NCI-H1105 (cell line): Measurements from ENCODE around the gene CAMSAP1.

Source experiments
- DNase-seq: peaks from one replicate; lab custom pipeline; 2025; lab: John Stamatoyannopoulos, UW

CAMSAP1 gene

DNA sequence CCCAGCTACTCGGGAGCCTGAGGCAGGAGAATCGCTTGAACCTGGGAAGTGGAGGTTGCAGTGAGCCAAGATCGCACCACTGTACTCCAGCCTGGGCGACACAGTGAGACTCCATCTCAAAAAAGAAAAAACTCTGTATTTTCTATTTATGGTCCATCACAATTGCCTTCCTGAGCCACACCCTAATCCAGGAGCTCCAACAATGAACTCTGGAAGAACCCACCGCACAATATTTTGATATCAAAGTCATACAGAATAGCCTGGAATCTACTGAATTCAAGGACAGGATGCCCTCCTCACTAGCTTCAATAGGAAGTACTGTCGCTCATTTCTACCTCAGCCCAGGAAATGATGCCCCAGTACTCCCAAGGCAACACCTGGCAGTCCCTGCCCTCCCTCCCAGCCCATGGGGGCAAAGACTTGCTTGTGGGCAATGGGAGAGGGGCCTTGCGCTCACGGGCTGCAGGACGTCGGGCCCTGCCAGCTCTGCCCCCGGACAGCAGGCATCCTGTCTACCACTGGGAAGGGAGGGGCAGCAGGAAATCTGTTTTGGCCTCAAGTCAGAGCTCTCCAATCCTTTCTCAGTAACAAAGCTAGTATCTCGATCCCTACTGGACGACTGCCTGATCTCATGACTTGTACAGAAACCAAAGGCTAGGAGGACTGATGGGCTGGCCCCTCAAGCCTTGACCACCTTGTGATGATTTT is 34.1 kb upstream of the CAMSAP1 start:
- DNase-seq, result no peak

DNA sequence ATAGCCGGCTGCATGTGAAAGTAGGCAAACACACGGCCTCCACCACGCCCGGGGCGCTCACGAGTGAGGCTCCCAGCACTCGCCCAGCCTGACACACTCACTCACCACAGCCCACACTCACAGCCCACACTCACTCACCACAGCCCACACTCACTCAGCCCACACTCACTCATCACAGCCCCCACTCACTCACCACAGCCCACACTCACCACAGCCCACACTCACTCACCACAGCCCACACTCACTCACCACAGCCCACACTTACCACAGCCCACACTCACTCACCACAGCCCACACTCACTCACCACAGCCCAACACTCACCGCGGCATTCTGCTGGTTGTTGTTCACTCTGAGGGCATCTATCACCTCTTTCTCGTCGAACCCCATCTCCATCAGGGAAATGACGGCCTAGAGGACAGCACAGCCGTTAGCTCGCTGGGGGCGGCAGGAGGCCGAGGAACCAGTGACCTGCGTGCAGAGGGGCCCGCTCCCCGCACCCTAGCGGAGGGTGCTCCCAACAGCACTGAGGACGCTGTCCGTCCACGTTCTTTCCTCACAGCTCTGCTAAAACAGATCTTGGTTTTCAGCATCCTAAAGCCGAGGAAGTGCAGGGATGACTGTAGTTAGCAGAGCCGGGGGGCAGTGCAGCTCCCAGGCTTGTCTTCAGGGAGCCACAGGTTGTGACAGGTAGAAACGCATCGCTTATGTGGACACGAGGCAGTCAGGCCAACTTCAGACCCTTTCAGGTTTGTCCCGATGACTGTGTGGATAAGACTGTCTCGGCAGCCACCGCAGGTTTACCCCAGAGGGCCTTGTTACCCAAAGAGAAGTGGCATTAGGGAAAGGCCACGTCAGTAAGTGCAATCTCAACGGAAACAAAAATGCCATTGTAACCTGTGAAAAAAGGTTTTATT is 32.3 kb upstream of the CAMSAP1 start:
- DNase-seq, result no peak

DNA sequence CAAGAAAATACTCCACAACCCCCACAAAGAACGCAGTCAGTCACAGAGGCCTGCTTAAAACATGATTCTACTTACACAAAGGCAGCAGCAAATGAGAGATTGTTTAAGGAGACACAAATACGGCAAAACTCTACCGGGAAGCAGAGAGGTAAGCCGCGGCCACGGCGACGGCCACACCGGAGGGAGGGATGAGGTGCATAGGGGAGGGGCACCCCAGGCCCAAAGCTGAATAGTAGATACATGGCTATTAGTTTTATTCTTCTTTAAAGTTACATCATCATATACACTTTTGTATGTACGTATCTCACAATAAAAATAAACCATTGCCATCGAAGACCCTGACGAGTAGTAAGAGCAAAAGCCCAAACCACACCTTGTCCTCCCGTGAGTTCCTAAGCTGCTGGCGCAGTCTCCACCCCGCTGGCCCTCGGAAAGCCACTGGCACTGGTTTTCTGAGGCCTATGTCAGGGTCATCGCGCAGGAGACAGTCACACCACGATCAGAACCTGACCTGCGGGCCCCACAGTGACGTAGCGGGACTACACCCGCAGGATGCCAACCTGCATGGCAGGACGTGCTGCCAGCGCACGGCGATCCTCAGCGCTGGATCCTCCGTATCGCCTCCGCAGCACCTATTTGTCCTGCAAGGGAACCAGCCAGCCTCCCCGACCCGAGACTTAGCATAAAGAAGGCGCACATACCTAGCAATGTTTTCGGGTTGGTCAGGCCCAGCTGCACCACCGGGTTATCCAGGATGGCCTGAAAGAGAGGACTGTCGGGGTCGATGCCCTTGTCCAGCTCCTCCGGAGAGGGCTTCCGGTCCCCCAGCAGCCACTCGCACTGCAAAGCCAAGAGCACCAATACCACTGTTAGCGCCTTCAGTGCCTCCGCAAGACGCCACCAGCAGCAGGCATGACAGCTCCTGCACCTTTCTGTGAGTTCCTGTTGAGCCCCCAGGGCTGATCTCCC is 30.5 kb upstream of the CAMSAP1 start:
- DNase-seq, result no peak

DNA sequence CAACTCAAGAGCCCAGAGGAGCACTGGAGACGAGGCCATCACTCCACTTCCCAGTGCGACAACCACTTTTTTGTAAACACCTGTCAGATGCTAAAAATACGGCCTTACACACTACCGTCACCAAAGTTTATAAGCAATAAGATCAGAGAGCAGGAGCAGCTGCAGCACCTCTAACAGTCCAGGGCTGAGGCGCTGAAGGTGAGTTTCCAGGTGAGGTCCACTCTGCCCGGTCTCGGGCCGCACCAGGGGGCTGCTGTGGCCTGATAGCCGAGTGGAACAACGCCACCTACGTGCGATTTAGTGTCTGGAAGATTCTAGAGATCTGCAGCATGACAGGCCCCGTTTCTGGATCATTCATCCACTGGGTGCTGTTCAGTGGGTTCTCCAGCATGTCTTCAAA is 25.8 kb upstream of the CAMSAP1 start:
- DNase-seq, result no peak

DNA sequence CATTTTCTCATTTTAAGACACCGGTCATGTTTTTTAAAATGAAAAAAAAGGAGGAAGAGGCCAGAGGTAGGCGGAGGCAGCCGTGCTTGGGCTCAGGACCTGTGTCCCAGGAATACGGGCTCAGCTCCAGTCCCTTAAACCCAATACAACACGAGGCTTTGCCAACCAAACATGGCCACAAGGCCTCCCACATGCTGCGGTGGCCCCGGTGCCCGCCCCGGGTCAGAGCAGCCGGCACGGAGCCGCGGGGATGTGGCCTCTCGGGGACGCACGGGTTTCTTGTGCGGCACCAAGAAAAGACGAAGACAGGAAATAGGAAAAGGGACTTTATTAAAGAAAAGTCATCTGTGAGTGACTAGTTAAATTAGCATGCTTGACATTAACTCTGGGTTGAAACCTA is 25.3 kb upstream of the CAMSAP1 start:
- no peak for DNase-seq

DNA sequence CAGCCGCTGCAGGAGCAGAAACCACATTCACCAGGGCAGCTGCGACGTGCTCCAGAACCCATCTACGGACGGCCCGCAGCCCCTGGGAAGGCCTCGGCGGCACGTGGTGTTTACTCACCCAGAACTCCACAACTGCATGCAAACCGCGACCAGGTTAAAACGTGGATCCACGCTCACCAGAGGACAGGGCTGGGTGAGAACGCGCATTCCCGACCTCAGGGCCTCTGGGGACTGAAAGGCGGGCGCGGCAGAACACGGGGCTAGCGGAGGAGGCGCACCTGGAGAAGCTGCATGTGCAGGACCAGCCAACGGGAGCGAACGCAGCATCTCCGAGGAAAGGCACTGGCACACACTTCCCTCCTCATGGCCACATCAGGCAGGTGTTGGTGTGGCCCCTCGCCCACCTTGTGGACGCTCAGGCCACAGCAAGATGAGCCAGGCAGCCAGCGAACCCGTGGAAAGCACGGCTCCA is 24.0 kb upstream of the CAMSAP1 start:
- no peak for DNase-seq

DNA sequence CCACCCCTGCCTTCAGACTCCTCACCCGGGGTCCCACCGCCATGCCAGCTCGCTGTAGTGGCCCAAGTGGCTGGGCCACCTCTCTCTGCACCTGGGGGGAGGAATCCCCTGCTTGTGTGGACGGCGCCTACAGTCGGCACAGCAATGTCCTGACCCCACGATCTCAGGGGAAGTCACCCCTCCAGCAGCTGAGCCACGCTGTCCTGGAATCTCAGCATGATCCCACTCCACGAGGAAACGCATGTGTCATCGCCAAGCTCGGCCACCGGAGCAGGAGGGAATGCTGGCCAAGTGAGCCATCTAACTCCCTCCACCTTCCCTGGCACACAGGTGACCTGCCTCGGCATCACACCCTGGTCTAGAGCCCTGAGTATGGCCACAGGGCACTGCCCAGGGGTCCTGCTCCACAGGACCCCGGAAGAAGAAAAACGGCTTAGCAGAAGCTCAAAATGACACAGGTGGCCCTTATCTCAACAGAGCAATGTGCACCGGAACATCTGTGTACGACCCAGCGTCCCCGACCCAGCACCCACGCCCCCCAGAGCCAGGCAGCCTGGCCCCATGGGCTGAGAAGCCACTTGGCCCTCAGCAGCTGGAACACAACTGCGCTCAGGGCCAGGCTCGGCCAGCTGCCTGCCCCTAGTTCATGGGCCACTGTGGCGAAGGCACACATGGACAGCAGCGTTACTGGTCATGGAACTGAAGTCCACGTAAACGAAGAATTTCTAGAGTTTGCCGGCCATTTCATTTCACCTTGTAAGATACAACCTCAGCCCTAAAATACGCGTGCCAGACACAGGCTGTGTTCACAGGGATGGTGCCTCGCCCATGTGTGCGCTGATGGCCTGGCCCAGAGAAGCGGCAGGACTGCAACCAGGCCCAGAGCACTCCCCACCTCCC is 23.4 kb upstream of the CAMSAP1 start:
- DNase-seq, result no peak

DNA sequence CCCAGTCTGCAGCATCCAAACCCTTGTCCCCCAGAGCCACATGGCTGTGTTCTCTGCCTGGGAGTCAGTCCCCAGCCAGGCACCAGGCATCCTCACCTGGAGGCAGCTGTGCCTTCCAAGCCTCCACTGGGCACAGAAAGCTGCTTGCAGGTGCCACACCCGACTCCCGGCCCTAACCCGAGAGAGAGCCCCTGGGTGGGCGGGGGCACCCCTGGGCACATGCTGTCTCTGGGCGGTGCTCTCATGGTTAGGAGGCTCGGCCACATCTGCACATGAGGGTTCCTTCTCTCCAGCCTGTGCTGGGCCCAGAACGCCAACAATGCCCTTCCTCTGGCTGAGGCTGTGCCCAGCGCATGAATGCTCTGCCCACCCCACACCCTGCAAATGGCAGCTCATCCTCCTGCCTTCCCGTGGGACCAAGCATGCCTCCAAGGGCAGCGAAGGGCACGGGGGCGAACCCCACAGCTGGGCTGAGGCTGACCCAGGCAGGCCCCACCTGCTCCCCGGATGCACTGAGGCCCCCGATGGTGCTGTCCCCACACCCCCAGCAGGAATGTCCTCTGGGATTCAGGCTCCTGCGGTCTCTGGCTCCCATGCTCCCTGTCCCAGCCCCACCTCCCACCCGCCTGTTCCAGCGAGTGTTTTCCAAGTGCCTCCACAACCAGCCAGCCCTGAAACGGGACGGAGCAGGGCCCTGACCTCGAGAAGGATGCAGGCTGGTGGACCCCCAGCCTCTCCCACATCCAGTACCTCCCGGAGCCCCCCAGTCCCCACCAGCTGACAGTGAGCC is 22.5 kb upstream of the CAMSAP1 start:
- DNase-seq, result no peak

DNA sequence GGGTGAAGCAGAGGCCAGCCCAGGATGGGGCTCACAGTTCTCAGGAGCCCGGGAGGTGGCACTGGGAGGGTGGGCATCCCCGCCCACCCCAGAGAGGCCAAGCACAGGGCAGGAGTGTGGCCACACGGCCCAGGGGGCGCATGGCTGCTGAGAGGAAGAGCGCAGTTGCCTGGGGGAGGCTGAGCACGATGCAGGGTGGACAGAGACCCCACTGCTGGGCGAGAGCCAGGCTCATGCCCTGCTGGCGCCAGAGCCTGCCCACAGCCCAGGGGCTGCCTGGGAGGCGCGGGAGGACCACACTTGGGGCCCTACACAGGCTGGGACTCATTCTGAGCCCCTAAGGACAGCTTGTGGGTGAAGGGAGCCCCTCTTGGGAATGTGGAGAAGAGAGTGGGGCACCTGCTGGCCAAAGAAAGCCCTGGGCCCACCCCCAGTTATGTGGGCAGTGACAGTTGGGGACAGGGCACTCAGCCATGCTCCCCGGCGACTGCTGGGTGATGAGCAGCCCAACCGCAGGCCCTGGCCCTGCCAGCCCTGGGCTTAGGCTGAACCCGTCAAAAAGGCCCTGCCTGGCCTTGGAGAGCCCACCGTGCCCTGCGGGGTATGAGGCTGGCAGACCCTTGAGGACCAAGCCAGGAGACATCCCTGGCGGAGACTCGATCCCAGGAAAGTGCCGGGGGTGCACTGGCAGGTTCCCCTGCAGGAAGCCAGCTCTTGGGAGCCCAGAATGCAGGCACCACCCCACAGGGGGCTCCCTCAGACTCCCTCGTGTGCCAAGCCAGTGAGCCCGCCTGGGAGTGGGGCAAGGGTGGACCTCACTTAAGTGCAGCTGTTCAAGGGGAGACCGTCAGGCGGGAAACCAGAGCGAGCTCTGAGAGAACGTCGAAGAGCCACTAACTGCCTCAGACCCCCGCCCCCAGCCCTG is 21.6 kb upstream of the CAMSAP1 start:
- no peak for DNase-seq

DNA sequence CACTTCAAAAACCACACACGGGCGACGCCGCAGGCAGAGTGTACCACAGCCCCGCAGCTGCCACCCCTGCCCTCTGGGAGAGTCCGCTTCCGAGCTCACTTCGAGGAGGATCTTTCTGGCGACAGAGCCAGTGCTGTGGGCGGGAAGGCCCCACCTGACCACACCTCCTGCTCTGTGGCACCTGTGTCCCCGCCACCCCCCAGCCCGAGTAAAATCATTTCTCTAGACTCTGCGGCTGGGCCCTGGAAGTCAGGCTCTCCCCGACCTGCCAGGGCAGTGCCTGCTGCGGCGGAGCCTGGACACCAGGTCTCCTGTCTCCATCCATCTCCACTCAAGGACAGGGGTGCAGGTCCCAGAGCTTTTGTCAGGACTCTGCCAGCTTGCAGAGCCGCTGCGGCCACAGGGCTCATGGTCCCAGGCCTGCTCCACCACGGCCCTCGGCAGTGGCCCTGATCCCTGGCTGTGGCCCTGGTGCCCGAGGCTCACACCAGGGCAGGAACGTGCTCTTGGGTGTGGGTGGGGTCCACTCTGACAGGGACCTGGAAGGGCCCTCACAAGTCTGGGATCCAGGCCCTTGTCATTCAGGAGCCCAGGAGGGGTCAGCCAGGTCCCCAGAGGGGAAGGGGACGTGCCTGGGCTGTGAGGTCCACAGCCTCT is 20.9 kb upstream of the CAMSAP1 start:
- no peak for DNase-seq

DNA sequence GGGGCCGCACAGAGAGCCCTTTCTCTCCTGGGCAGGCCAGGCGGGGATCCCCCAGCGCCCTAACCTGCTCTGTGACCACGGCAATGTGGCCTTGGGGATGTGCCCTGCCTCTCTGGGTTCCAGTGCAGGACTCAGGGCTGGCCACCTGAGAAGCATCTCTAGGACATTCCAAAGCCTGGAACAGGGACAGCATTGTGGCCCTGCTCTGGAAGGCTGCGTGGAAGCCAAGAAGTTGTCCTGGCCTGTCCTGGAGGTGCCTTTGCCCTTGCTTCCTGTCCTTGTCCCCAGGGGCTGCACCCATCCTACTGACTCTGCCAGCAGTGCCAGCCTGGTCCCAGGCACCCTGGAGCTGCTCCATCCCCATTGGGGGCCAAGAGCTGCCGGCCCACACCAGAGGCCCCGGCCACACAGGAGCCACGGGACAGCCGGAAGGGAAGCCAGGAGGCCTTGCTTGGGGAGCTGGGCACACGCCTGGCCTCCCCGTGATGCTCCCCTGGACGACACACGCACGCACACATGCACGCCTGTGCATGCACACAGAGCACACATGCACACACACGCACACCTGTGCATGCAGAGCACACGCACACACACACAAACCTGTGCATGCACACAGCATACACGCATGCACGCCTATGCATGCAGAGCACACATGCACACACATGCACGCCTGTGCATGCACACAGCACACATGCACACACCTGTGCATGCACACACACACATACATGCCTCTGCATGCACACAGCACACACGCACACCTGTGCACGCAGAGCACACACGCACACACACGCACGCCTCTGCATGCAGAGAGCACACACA is 20.1 kb upstream of the CAMSAP1 start:
- no peak for DNase-seq

DNA sequence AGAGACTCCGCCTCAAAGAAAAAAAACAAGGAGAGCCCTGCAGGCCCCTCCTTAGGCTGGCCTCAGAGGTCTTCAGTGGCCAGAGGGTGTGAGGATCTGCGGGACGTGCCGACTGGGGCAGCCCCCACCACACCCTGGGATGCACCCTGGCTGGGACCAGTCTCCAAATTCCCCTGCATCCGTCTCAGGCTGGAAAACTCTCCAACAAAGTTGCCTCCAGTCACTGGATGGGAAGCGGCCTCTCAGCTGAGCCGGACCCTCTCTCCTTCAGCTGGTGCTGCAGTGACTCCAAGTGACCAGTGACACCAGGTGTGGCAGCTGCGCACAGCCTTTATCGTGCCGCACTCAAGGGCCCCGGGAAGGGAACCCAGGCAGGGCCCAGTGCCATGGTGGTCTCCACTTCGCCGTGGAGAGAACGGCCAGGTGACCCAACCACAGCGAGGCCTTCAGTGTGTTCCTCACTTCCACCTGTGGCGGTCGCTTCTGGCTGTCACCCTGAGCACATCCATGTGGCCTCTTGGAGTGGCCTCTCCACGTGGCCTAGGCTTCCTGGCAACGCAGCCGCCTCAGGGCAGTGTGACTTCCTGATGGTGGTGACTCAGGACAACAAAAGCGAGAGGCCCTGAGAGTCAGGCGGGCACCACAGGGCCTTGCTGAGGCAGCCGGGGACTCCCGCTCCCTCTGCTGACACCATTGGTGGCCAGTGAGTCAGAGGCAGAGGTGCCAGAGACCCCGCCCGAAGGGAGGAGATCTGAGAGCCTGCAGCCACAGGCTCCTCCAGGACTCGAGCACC is 19.3 kb upstream of the CAMSAP1 start:
- no peak for DNase-seq

DNA sequence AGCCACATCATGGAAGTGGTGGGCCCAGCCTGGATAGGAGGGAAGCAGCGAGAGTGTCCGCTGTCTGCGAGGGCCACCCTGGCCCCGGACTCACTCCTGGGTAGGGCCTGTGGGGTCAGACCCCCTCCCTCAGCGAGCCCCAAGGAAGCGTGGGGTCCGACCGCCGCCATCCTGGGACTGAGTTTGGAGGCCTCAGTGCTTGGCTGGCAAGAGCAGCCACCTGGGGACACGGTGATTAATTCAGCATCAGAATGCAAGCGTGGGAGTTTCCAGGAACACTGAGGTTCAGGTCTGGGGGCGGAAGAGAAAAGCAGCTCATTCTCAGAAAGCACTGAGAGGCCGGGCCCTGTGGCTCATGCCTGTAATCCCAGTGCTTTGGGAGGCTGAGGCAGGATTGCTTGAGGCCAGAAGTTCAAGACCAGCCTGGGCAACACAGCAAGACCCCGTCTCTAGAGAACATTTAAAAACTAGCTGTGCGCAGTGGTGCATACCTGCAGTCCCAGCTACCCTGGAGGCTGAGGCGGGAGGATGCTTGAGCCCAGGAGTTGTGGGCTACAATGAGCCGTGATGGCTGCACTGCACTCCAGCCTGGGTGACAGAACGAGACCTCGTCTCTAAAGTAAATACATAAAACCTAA is 18.3 kb upstream of the CAMSAP1 start:
- DNase-seq, result no peak

DNA sequence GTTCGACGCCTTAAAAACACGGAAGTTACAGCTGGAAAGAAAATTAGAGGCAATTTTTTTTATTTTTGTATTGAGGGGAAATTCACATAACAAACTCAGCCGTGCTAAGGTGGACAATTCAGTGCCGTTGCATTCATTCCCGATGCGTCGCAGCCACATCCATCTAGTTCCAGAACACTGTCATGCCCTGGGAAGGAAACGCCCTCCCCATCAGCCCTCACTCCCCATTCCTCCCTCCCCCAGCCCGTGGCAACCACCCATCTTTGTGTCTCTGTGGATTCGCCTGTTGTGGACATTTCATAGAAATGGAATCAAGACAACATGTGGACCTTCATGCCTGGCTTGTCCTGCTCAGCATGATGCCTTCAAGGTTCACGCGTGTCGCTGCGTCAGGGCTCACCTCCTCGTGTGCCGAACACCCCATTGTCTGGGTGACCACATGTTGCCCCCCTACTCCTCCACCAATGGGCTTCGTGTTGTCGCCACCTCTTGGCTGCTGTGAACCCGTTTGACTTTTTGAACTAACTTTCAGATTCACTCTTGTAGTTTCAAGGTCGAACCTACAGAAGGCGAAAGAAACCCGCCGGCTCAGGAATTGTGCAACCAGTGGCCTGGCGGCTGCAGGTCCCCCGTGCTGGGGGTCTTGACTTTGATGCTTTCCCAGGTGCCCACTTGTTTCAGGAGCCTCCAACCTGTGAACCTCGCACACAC is 17.4 kb upstream of the CAMSAP1 start:
- no peak for DNase-seq

DNA sequence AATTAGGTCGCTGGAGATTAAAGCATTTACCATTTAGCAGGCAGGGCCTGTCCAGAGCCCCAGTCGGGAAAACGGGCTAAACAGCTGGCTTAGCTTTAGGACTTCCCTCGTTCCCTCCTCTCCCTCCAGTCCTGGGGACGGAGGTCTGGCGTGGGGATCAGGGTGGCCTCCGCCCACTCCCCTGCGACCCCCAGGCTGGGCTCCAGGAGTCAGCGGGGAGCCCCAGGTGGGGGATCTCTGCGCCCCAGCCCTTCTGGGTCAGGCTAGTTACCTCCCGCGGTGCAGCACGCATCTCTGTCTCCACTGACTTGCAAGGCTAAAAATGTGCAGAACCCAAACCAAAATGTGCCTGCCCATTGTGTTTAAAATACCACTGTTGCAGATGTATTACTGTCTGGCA is 16.2 kb upstream of the CAMSAP1 start:
- DNase-seq, result no peak
